Caki2 (cell line): ENCODE results near the gene MRPS6. TPM values are rescaled to one million over a fixed set of nuclear protein-coding genes. Genes with fewer than 3 reads are reported as not detected.
A peak's percentile ranks its signal among the peaks of the same experiment; 100 is the strongest.

Source experiments
- DNase-seq: peaks from one replicate; pipeline ENCODE4 v3.0.0-alpha.2; 2015; ENCODE audit warnings: low read depth
- in situ Hi-C: cut with HindIII; loops from 2 replicates; pipeline ENCODE4 v1.10.0; 2016; ENCODE audit warnings: low sequenced_read_pairs, low pct_unique_long_range_greater_than_20kb, mixed read lengths
- total RNA-seq: library from RNA; depleted of rRNA; stranded (reverse); fragments of >200 nt; shearing (Covaris generic); gene quantifications from 2 replicates; pipeline ENCODE4 v1.2.3, GENCODE V29; 2014; ENCODE audit warnings: low replicate concordance

The MRPS6 gene
- total RNA-seq, 1 experiment from 2014 or later: 94.2 TPM

DNA sequence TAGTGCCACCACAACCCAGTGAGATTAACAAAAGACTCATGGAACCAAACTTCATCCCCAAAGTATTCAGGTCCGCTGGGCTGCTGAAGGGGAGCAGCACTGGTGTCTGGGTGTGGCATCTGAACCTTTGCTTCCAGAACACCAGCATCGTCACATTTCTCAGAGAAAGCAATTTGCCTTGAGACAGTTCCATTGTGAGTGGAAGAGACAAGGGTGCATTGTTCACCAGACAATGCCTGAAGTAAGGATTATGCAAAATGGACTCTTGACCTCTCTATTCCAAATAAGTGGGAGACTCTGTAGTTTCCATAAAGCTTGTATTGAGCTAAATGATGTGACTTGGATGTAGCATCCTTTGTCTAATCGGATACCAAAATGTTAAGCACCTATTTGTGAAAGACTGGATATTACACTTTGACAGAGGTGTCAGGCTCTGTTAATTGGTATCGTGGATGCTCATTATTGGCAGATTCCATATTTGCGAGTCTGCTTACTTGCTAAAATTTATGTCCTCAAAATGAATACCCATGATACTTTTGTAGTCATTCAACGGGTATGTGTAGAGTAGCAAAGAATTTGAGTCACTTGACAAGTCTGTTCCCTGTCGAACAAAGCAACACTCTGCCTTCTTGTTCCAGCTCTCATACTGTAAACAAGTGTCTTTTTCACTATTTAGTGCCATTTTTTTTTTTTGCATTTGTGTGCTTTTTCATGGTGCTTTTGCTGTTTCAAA is 75.6 kb downstream of the MRPS6 start:
- DNase-seq: no peak
- in situ Hi-C loops: no loop called here

DNA sequence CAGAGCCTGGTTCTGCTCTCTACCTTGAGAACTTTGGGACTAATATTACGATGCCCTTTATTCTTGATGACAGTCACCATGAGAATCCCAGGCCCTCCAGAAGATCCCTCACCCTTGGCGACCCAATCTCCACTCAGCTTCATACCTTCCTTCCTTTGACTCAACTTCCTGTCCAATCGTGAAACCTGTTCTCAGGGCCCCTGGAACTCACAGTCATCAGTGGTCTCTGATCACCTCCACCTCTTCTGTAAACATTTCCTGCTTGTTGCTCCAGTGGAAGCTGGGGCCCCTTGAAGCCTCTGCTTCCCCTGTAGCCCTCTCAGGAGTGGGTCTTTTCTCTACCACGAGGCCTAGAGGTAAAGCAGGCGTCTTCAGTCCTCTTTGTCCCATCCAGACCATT is 79.1 kb downstream of the MRPS6 start:
- DNase-seq: no peak
- in situ Hi-C loops: no loop called here

DNA sequence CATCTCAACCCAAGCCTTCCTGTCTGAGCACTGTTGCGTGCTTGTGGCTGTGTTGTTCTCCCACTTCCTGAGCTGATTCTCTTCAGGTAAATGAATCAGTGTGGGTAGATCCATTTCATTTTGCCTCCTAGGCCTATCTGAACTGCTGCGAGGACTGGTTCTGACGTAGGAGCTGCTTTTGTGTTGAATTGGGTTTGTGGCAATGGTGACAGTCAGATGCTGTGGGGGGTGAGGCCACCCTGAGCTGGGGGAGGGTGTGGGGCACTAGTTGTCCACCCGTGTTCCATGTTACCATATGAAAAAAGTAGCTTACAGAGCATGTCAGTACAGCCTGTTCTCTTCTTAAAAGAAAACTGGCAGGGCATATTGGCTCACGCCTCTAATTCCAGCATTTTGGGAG is 81.5 kb downstream of the MRPS6 start:
- in situ Hi-C loops: no loop called here
- no peak for DNase-seq

DNA sequence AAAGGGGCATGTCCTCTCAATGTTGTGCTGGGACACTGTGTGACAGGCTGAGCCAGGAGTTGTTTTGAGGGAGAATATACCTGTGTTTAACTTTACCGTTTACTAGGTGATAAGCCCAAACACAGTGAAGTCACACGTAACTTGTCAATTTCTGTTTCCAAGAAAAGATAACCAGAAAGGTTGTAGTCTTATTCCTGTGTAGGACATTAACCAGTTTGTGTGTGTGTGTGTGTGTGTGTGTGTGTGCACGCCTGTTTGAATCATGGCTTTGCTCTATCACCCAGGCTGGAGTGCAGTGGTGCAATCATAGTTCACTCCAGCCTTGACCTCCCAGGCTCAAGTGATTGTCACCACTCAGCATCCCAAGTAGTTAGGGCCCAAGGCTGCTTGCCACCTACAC is 83.6 kb downstream of the MRPS6 start:
- no peak for DNase-seq
- in situ Hi-C loops: no loop called here

GRCh38 chr21:34157521-34157920 is 84.1 kb downstream of the MRPS6 start:
- in situ Hi-C loops: no loop called here
- peak; percentile 32 for DNase-seq

- in situ Hi-C loops: no loop called here
- no peak for DNase-seq
These were observed 85.8 kb downstream of the MRPS6 start for GRCh38 chr21:34158866-34159835.

GRCh38 chr21:34166468-34166867 is 93.1 kb downstream of the MRPS6 start:
- peak; percentile 49 for DNase-seq
- in situ Hi-C loops: no loop called here

DNA sequence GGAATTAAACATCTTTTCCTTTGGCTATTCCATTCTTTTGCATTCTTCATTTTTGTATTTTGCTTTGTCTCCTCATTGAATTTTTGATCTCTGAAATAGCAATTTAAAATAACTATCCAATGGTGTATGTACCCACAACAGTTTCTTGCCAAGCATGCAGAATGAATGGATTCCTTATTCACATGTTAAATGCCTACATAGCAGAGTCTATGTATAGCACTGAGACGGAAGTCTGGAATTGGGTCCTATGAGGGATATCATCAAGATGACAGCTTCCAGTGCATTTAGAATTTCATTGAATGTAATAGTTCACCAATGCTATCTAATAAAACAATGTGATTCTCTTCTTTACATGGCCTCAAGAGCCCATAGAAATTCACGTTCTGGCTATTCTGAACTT is 97.5 kb downstream of the MRPS6 start:
- in situ Hi-C loops: no loop called here

GRCh38 chr21:34174470-34174869 is 101.1 kb downstream of the MRPS6 start:
- no peak for DNase-seq
- in situ Hi-C loops: no loop called here

More for the DNA sequence above, 97.5 kb downstream of the MRPS6 start:
- no peak for DNase-seq

- in situ Hi-C loops: no loop called here
- no peak for DNase-seq
These were observed 103.1 kb downstream of the MRPS6 start for GRCh38 chr21:34176448-34176847.

DNA sequence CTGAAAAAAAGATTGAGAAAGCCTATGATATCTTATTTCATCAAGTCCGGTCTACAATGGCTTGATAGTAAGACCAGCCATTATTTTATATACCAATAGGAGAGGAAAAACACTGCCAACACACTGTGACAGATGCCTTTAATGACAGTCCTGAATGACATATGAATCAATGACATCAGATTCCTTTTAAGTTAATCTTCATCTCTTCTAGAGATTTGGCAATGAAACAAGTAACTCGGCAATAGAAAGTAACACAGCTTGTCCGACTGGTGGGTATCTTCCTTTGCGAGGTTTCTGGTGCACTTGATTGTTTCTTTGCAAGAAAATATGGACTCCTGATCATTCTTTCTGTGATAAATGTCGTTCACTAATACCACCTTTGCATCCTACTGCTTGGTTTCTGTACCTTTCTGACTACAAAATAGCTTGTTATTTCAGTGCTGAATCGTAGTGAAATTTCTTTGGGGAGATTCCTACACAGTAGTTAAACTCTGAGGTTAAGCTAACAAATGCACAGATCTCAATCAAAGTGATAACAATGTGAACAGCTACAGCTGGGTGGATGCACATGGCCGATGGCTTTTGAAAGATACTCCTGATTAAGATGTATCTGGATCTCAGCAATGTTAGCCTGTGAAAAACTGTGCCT is 104.7 kb downstream of the MRPS6 start:
- in situ Hi-C loops: no loop called here
- DNase-seq: no peak

GRCh38 chr21:34179204-34179935 is 106.0 kb downstream of the MRPS6 start:
- in situ Hi-C loops: no loop called here
- no peak for DNase-seq

DNA sequence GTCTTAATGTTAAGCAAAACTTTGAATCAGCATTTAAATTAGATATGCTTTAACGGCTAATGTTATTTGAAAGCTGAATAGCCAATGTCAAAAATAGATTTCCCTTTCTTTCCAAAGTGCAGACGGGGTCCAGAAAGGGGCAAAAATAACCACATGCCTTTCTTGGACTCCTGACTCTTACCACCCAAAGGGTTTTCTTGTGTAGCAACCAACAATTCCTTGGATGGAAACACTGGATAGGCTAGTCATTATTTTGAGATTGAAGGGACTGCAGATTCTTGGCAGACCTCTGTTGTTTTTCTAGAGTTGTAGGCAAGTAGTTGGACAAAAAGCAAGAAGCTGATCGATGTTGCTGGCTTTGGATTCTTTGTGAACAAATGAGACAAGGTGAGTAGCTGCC is 107.0 kb downstream of the MRPS6 start:
- in situ Hi-C loops: no loop called here
- DNase-seq: no peak

DNA sequence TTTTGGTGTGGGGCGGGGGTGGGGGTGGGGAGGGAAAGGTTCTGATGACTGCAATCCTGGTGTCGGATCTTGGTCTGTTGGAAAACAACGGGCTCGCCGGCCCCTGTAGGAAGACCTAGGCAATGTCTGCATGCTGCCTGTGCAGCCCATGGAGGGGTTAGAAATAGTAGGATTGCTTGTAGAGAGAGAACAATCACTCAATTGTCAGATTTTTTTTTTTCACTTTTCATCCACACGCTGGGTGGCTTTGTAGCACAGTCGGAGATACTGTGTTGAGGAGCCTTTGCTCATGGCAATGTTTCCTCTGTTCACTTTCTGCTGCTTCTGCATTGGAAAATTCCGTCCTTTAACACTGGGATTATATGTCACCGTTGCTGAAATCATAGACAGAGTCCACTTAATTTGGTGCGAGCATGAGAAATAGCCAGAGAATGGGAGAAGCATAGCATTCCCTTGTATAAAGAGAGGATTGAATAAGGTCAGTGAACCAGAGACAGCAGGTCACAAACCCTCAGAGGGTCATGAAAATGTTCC is 107.5 kb downstream of the MRPS6 start:
- in situ Hi-C loops: no loop called here
- no peak for DNase-seq

DNA sequence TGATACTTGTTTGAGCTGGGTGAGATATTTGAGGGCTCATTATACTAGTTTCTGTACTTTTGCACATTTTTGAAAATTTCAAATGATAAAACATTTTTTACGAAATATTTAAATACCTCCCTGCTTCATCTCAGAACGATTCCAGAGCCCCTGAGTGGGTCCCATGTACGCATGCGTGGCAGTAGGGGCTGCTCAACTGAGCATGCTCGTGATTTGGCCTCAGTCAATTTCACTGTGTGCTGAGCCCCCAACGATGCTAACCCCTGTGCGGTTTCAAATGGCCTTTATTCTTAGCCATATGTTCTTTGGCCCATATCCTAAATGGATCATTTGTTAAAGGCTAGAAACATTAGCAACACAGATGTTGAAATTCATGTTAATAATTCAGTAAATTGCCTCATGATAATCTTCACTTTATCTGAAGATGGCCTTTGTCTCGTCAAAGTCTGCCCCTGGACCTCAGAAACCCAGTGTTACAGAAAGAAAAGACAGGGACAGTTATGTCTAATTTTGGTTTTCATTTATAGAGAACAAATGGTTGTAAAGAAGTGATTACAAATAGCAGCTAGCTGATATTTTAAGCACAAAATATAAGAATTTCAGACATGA is 108.2 kb downstream of the MRPS6 start:
- in situ Hi-C loops: no loop called here

GRCh38 chr21:34182436-34182835 is 109.1 kb downstream of the MRPS6 start:
- DNase-seq: no peak
- in situ Hi-C loops: no loop called here

More for the DNA sequence above, 108.2 kb downstream of the MRPS6 start:
- no peak for DNase-seq

GRCh38 chr21:34183331-34183928 is 110.1 kb downstream of the MRPS6 start:
- in situ Hi-C loops: no loop called here

More at GRCh38 chr21:34183331-34183928, 110.1 kb downstream of the MRPS6 start:
- no peak for DNase-seq
